ENCODE measurements around the gene OTUD1.

Gene OTUD1

DNA sequence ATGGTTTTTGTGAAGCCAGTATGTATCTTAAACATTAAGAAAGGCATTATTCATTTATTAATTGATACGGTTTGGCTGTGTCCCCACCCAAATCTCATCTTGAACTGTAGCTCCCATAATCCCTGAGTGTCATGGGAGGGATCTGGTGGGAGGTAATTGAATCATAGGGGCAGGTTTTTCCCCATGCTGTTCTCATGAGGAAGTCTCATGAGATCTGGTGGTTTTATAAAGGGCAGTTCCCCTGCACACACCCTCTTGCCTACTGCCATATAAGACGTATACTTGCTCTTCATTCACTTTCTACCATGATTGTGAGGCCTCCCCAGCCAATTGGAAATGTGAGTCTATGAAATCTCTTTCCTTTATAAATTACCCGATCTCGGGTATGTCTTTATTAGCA, 28.1 kb downstream of the OTUD1 start:
- no peak for DNase-seq (ENCODE audit: extremely low read depth in 1 of 2, low read depth in 1 of 2)

DNA sequence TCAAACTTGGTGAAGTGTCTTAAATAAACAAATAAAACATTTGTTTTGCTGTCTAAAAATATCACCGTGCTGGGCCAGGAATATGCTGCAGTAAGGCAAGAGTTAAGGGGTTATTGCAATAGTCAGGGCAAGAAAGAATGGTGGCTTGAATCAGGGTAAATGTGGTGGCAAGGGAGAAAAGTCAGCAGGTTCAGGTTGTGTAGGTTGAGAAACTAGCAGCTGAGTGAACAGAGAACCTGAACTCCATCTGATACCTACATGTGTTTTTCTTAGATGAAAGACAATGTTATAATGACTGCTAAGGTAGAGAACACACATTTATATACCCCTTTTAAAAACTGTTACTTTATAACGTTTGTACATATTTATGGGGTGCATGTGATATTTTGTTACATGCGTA, 28.7 kb downstream of the OTUD1 start:
- no peak for DNase-seq (ENCODE audit: extremely low read depth in 1 of 2, low read depth in 1 of 2)

DNA sequence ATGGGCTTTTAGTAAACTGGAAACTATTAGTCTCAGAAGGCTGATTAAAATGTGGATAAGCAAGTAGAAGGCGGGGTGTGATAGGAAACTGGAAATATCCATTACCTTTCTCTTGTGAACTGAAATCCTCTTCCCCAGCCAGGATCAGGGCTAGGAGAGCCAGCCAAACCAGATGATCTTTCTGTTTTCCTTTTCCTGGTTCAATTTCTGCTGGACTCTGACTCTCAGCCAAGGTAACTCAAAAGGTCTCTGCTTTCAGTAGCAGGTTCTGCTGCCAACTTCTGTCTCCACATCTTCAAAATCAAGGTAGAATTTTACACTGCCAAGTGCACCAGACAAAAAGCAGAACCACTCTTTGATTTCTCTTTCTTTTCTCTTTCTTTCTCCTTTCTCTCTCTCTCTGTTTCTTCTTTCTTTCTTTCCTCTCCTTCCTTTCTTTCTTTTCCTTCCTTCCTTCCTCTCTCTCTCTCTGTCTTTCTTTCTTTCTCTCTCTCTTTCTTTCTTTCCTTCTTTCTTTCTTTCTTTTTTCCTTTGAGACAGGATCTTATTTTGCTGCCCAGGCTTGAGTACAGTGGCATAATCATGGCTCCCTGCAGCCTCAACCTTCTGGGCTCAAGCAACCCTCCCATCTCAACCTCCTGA, 30.8 kb downstream of the OTUD1 start:
- no peak for DNase-seq (ENCODE audit: extremely low read depth in 1 of 2, low read depth in 1 of 2)

DNA sequence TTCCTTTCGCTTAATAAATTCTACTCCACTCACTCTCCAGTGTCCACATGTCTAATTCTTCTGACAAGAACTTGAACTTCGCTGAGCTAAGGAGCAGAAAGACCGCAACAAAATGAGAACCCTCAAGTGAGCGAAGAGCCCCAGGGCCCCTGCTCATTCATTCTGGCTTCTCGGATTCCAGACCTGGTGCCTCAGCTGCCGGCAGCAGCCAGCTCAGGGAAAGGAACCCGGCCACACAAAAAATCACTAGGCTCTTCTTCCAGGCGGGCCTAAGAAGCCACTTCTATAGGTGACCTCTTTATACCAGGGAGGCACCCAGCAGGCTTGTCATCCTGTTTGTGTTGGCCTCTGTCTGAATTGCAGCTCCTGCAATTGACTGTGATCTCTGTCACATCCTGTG, 33.3 kb downstream of the OTUD1 start:
- no peak for DNase-seq (ENCODE audit: extremely low read depth in 1 of 2, low read depth in 1 of 2)

DNA sequence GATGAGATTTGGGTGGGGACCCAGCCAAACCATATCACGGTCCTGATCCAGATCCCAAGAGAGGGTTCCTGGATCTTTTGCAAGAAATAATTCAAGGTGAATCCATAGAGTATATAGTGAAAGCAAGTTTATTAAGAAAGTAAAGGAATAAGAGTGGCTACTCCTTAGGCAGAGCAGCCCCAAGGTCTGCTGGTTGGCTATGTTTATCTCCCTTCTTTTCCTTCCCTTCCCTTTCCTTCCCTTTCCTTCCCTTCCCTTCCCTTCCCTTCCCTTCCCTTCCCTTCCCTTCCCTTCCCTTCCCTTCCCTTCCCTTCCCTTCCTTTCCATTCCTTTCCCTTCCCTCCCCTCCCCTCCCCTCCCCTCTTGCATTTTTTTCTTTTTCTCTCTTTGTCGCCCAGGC, 35.2 kb downstream of the OTUD1 start:
- no peak for DNase-seq (ENCODE audit: extremely low read depth in 1 of 2, low read depth in 1 of 2)

DNA sequence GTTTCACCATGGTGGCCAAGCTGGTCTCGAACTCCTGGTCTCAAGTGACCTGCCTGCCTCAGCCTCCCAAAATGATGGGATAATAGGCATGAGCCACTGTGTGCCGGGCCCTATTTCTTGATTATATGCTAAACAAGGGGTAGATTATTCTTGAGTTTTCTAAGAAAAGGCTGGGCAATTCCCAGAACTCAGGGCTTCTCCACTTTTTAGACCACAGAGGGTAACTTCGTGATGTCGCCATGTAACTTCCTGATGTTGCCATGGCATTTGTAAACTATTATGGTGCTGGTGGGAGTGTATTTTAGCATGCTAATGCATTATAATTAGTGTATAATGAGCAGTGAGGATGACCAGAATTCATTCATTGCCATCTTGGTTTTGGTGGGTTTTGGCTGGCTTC, 35.8 kb downstream of the OTUD1 start:
- no peak for DNase-seq (ENCODE audit: extremely low read depth in 1 of 2, low read depth in 1 of 2)

DNA sequence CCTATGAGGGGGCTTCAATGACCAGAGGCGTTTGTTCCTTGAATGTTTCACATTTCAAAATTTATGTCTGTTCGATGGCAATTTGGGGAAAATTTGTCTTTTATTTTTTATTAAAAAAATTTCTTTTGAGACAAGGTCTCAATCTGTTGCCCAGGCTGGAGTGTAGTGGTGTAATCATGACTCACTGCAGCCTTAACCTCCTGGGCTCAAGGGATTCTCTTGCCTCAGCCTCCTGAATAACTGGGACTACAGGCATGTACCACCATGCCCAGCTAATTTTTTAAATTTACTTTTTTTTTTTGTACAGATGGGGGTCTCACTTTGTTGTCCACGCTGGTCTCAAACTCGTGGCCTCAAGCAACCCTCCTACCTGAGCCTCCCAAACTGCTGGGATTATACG, 39.7 kb downstream of the OTUD1 start:
- DNase-seq (ENCODE audit: extremely low read depth in 1 of 2, low read depth in 1 of 2) = no peak

DNA sequence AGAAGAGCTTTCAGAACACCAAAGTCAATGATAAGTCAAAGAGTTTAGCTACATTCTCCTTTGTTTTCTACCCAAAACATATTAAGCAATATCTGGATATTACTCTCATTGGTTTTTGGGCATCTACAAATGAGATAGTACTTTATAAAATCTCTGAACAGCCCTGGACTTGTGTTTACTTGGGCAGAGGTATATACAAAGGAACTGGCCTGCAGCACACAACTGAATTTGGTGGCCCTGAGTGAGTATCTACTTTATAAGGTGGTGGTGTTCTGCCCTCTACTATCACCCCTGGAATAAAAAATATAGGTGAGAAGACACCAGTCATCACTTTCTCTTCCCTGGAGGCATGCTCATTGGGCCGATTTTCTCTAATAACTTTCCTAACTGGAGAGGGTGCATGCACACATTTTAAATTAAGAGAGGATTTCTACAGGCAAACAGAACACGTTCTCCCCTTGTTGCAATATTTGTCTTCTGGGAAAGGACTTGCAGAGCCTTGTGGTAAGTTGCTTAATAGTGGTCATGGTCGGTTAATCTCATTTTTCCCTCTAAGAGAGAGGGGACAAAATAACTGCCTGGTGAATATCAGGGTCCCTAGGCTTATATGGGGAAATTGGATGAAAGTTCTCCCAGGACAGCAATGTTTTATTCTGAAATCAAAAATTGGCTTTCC, 41.1 kb downstream of the OTUD1 start:
- no peak for DNase-seq (ENCODE audit: extremely low read depth in 1 of 2, low read depth in 1 of 2)

DNA sequence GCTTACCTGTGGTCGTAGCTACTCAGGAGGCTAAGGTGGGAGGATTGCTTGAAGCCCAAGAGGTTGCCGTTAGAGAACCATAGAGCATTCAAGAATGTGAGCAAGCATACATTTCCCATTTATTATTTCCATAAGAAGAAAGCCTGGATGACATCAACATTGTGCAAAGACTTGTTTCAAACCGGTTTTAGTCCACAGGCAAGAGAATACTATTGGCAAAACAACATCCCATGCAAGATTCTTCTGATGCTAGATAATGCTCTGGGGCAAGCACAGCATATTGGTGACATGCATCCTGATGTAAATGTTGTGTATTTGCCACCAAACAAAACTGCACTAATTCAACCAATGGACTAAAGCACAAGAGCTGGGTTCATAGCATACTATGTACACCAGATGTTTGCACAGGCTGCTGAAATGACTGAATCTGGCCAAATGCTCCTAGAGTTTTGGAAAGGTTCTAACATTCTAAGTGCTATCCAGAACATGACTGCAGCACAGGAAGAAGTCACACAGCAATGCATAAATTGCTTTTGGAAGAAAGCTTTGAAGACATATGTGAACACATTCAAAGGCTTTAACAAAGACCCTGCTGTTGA, 42.6 kb downstream of the OTUD1 start:
- DNase-seq (ENCODE audit: extremely low read depth in 1 of 2, low read depth in 1 of 2) = no peak

DNA sequence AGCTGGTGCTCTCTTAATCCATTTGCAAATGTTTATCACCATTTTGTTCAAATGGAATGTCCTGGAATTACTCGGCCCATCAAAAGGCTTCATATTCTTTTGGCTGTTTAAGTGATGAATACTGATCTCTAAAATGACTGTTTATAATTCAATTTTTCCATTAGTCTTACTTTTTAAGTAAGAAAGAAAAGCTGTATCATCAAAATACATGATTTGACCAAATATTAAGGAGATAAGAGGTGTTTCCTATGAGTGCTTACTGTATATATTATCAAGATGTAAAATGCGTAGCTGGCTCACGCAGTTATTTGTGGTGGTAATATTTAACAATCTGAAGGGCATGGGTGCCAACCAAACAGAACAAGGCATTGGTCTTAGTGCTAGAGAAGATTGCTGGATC, 51.2 kb downstream of the OTUD1 start:
- no peak for DNase-seq (ENCODE audit: extremely low read depth in 1 of 2, low read depth in 1 of 2)
